Measurements from ENCODE around the gene RPA1. TPM values are rescaled to one million over a fixed set of nuclear protein-coding genes. Genes with fewer than 3 reads are reported as not detected.

RPA1 gene
- total and polyA plus RNA-seq, 10 of the 15 experiments (the other 5 are each of a cell fraction or from before 2014, with no cell fraction given), result 35.9 to 198 (median 71.2) TPM

DNA sequence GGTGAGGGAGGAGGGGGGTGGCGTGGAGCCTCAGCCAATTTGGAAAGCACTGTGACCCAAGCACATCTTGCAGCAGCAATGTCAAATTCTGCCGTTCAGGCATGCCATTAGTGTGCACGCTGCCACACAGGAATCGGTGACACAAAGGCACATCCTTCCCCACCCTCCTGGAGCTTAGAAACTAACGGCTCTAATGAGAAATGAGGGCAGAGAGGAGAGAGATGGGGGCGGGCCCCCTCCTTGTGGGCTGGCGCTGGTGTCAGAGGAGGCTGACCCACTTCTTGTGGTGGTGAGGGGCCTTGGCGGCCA is 100.5 kb downstream of the RPA1 start:
- TF ChIP-seq MEF2A (IDR thresholded peaks at IDR 0.05; ENCODE audit: insufficient read depth, low read depth, low read length) (no peak), MEF2B (IDR thresholded peaks at IDR 0.05; ENCODE audit: partially characterized antibody, poor library complexity, severe bottlenecking) (no peak), CBX5 (IDR thresholded peaks at IDR 0.05; ENCODE audit: low read depth) (no peak), BRCA1 (IDR thresholded peaks at IDR 0.05; ENCODE audit: low read depth, low read length) (no peak), MTA2 (IDR thresholded peaks at IDR 0.05; ENCODE audit: low read depth) (no peak), HDAC2 (IDR thresholded peaks at IDR 0.05) (no peak), ZNF274 (IDR thresholded peaks at IDR 0.05; ENCODE audit: insufficient read depth, insufficient read length) (no peak), EED (IDR thresholded peaks at IDR 0.05; ENCODE audit: low read depth) (no peak), SMAD1 (IDR thresholded peaks at IDR 0.05; ENCODE audit: low read depth, partially characterized antibody) (no peak)
- TF ChIP-seq, protein P1, sequence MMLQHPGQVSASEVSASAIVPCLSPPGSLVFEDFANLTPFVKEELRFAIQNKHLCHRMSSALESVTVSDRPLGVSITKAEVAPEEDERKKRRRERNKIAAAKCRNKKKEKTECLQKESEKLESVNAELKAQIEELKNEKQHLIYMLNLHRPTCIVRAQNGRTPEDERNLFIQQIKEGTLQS (IDR thresholded peaks at IDR 0.05; ENCODE audit: borderline replicate concordance, extremely low read depth, low read depth, low read length), result no peak
- TF ChIP-seq, protein P2, sequence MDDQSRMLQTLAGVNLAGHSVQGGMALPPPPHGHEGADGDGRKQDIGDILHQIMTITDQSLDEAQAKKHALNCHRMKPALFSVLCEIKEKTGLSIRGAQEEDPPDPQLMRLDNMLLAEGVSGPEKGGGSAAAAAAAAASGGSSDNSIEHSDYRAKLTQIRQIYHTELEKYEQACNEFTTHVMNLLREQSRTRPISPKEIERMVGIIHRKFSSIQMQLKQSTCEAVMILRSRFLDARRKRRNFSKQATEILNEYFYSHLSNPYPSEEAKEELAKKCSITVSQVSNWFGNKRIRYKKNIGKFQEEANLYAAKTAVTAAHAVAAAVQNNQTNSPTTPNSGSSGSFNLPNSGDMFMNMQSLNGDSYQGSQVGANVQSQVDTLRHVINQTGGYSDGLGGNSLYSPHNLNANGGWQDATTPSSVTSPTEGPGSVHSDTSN (IDR thresholded peaks at IDR 0.05; ENCODE audit: insufficient replicate concordance, low read depth, low read length), result no peak
- TF ChIP-seq, protein P3, sequence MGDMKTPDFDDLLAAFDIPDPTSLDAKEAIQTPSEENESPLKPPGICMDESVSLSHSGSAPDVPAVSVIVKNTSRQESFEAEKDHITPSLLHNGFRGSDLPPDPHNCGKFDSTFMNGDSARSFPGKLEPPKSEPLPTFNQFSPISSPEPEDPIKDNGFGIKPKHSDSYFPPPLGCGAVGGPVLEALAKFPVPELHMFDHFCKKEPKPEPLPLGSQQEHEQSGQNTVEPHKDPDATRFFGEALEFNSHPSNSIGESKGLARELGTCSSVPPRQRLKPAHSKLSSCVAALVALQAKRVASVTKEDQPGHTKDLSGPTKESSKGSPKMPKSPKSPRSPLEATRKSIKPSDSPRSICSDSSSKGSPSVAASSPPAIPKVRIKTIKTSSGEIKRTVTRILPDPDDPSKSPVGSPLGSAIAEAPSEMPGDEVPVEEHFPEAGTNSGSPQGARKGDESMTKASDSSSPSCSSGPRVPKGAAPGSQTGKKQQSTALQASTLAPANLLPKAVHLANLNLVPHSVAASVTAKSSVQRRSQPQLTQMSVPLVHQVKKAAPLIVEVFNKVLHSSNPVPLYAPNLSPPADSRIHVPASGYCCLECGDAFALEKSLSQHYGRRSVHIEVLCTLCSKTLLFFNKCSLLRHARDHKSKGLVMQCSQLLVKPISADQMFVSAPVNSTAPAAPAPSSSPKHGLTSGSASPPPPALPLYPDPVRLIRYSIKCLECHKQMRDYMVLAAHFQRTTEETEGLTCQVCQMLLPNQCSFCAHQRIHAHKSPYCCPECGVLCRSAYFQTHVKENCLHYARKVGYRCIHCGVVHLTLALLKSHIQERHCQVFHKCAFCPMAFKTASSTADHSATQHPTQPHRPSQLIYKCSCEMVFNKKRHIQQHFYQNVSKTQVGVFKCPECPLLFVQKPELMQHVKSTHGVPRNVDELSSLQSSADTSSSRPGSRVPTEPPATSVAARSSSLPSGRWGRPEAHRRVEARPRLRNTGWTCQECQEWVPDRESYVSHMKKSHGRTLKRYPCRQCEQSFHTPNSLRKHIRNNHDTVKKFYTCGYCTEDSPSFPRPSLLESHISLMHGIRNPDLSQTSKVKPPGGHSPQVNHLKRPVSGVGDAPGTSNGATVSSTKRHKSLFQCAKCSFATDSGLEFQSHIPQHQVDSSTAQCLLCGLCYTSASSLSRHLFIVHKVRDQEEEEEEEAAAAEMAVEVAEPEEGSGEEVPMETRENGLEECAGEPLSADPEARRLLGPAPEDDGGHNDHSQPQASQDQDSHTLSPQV (IDR thresholded peaks at IDR 0.05), result no peak
- Histone ChIP-seq H2AFZ (ENCODE audit: control insufficient read depth, low read depth, low read length) (no peak overlapping the region), H3K79me2 (ENCODE audit: control insufficient read depth, insufficient read depth, low read length) (no peaks in the 10 kb centered on the region), H3K27me3 (replicated peaks in 1 of 2; ENCODE audit: control insufficient read depth in 2 of 2, insufficient read depth in 2 of 2, low read length in 1 of 2) (no peaks in the 10 kb centered on the region), H3K4me3 (no peak overlapping the region), H3K27ac (ENCODE audit: control insufficient read depth, insufficient read depth) (no peak overlapping the region), H3K9me3 (replicated peaks; ENCODE audit: control insufficient read depth, insufficient read depth, low read length) (no peaks in the 10 kb centered on the region), H3K4me2 (ENCODE audit: control insufficient read depth, insufficient read depth) (no peak overlapping the region), H3K36me3 (ENCODE audit: control insufficient read depth in 2 of 2, insufficient read depth in 2 of 2, low read length in 1 of 2) (no peaks in the 10 kb centered on the region), H4K20me1 (ENCODE audit: control insufficient read depth, insufficient read depth) (no peaks in the 10 kb centered on the region), H3K4me1 (ENCODE audit: control insufficient read depth, insufficient read depth, low read length) (no peaks in the 10 kb centered on the region), H3K9ac (ENCODE audit: control insufficient read depth, insufficient read depth, low read length) (no peak overlapping the region)
- FAIRE-seq (no peak), DNase-seq (ENCODE audit: low read depth, low spot score) (no peak), ATAC-seq (no peak)
- ChIA-PET SMC1A (ENCODE audit: uncharacterized antibody, unreplicated experiment) (no interaction called here), POLR2A (no interaction called here), RAD21 (ENCODE audit: unreplicated experiment) (no interaction called here), CTCF (no interaction called here)
- WGBS (ENCODE audit: insufficient coverage, insufficient replicate concordance, low lambda C conversion rate, missing lambda C conversion rate), result 6% methylated on average over 8 of the region's 8 CpGs
- BruUV-seq (replicated peaks), result no TSS peak
- intact Hi-C loops (cut with micrococcal nuclease; ENCODE audit: unreplicated experiment), result no loop called here
- in situ Hi-C loops (cut with MboI), result no loop called here
